ENCODE data around the gene STAB1.

Gene STAB1

DNA sequence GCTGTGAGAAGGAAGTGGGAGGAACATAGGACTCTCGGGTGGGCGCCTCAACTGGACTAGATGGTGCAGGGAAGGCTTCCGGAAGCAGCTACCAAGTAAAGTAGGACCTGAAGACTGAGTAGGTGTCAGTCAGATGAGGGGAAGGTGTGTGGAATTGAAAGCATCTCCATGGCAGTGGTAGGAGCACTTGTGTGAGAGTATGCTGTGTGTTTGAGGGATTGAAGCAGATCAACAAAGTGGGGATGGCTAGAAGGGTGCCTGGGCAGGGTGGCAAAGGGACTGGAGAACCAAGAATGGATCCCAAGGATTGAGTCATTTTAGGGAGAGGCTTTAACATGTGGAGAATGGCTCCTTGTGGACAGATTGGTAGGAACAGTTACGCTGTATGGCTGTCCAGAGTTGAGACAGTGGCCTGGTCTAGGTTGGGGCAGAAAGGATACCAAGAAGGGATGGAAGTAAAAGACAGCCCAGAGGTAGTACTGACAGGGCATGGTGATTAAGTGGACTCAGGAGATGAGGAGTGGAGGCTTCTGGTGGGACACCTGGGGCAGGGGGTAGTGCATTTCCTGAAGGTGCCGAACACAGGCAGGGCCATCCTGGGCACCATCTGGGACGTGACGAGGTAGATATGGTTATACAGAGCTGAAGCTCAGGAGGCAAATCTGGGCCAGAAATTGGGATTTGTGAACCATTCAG lies 42.7 kb downstream of the STAB1 start:
- H3K4me3 ChIP-seq (ENCODE audit: low read depth, low read length) = peak overlapping the region; percentile 83
- TF ChIP-seq, protein P1, sequence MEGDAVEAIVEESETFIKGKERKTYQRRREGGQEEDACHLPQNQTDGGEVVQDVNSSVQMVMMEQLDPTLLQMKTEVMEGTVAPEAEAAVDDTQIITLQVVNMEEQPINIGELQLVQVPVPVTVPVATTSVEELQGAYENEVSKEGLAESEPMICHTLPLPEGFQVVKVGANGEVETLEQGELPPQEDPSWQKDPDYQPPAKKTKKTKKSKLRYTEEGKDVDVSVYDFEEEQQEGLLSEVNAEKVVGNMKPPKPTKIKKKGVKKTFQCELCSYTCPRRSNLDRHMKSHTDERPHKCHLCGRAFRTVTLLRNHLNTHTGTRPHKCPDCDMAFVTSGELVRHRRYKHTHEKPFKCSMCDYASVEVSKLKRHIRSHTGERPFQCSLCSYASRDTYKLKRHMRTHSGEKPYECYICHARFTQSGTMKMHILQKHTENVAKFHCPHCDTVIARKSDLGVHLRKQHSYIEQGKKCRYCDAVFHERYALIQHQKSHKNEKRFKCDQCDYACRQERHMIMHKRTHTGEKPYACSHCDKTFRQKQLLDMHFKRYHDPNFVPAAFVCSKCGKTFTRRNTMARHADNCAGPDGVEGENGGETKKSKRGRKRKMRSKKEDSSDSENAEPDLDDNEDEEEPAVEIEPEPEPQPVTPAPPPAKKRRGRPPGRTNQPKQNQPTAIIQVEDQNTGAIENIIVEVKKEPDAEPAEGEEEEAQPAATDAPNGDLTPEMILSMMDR (IDR thresholded peaks at IDR 0.05; ENCODE audit: insufficient read depth, low read depth, low read length, missing control alignments) = no peak
- DNase-seq (ENCODE audit: low read depth) = no peak

DNA sequence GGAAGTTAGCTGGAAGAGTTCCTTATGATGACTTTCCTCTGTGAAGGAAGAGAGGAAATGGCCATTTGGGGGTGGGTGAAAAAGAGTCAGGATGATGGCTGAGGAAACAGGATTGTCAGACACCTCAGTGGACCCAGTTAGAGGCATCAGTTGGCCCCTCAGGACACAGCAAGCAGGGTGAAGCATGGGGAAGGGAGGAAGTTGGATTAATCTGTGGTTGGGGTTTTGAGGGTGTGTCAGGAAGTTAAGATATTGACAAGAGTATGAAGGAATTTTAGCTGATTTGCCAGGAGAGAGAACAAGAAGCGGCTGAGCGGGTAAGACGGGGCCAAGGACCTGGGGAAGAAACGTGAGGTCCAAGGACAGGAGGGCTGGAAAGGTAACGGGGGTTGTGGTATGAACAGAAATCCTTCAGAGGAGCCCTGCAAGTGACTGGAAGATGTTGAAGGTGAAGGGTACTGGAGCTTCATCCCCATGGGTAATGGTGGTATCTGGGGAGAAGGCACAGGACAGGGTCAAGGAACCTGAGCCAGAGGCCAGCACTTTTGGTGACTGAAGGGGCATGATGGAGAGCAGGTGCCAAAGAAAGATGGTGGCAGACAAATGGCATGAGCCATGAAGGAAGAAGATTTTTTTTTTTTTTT lies 44.0 kb downstream of the STAB1 start:
- no peak overlapping the region for H3K4me3 ChIP-seq (ENCODE audit: low read depth, low read length)
- no peak for DNase-seq (ENCODE audit: low read depth)
- TF ChIP-seq, protein P1 (IDR thresholded peaks at IDR 0.05; ENCODE audit: insufficient read depth, low read depth, low read length, missing control alignments) = no peak

DNA sequence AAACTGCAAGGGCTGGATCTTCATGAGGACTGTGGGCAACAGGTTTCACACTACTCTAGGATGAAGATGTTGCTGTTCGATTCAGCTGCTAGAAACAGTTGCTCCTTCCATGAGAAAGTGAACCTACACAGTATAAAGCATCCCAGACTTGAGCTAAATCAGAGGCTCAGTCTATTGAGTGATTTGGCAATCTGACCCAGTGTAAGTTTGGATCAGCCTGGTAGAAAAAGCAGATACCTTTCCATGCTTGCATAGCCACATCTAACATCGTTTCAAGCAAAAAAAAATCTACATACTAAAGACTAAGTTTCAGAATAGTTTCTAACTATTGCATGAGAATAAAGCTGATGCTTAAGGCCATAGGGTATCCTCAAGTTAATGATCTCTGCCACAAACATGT lies 45.9 kb downstream of the STAB1 start:
- TF ChIP-seq, protein P1 (IDR thresholded peaks at IDR 0.05; ENCODE audit: insufficient read depth, low read depth, low read length, missing control alignments) = no peak
- DNase-seq (ENCODE audit: low read depth) = no peak
- no peak overlapping the region for H3K4me3 ChIP-seq (ENCODE audit: low read depth, low read length)

DNA sequence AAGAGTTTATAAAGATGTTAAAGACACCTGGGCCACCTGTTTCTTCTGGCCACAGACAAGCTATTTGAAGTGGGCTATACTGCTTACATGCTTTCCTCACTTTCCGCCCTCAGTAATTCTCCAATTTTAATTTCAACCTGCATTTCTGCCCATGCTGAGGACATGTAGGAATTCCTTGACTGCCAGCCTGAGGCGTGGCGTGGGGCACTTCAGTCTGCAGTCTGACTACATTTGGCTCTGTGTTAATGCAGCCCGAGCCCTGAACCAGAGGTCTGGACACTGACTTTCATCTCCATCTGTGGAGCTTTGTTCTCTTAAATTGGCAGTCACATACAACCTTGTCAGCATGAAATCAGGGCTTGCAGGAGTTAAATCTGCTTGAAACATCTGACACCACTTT lies 49.8 kb downstream of the STAB1 start:
- TF ChIP-seq, protein P1 (IDR thresholded peaks at IDR 0.05; ENCODE audit: insufficient read depth, low read depth, low read length, missing control alignments) = no peak
- H3K4me3 ChIP-seq (ENCODE audit: low read depth, low read length) = no peak overlapping the region
- DNase-seq (ENCODE audit: low read depth) = no peak

DNA sequence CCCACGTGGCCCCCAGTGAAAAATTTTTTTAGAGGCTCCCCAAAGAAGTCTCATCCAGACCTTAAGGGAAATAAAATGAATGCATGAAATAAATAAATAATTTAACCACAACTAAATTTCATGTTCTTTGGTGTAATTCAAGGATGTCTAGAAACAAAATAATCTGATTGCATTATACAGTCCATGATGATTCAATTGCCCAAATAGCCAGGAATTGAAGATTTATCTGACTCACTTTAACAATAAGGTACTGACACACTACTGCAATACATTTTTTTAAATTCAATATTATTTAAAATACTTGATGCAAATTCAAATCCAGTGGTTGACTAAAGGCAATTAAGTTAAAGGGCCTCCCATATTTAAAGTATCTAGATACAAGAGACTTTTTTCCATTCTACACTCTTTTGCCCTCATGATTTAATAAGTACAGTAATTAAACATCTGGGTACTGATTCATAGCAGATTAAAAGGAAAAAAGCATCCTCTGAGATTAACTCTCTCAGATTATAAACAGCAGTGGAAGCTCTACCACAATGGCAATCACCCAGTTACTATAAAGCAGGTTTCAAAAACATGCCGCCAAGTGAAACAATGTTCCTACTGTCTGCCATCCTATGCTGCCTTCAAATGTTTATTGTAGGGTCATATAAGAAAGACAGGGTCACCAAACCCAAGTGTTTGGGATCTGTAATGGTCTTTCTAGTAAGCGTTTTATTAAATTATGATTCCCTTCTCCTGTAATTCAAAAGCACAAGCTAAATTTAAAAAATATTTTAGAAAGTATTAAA lies 51.2 kb downstream of the STAB1 start:
- H3K4me3 ChIP-seq (ENCODE audit: low read depth, low read length) = no peak overlapping the region
- TF ChIP-seq, protein P1 (IDR thresholded peaks at IDR 0.05; ENCODE audit: insufficient read depth, low read depth, low read length, missing control alignments) = no peak
- no peak for DNase-seq (ENCODE audit: low read depth)

DNA sequence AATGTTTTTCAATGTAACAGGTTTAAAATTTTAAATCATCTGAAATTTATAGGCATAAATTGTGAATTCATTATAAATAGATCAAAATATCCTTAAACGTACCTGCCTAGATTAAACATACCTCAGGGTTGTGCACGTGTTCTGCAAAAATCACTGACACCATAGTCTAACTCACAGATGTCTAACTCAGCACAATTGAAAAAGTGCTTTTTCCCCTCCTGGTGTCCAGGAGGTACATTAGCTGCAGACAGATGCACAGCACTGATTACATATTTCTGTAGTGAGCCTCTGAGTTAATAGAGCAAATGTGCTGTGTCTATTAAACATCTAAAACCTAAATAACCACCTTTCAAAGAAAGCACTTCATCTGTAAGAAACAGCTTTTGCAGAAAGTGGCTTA lies 52.0 kb downstream of the STAB1 start:
- TF ChIP-seq, protein P1 (IDR thresholded peaks at IDR 0.05; ENCODE audit: insufficient read depth, low read depth, low read length, missing control alignments) = no peak

More for the DNA sequence above, 52.0 kb downstream of the STAB1 start:
- H3K4me3 ChIP-seq (ENCODE audit: low read depth, low read length) = no peak overlapping the region
- DNase-seq (ENCODE audit: low read depth) = no peak
